Measurements from ENCODE around the gene TNFRSF19. TPM values are rescaled to one million over a fixed set of nuclear protein-coding genes. Genes with fewer than 3 reads are reported as not detected.

TNFRSF19 gene
- total and polyA plus RNA-seq, 2 experiments from 2014 or later = 19.8 to 25.3 TPM

DNA sequence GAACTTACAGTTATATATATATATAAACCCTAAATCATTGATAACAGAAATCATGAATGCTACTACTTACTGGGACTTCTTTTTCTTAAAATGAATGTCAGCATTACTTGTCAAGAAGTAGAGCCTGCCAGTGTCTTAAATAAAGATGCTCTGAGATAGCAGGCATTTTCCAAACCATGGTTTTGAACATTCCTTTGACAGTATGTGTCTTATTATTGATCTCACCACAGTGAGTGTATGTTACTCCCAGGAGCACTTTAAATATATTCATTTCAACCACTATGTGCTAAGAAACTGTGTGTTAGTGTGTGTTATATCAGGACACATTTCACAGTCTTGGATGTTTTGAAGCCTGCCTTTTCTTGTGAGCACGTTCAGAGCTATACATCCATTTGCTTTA, 28.2 kb downstream of the TNFRSF19 start:
- H3K27me3 ChIP-seq = no peaks in the 10 kb centered on the region
- TF ChIP-seq, protein P1, sequence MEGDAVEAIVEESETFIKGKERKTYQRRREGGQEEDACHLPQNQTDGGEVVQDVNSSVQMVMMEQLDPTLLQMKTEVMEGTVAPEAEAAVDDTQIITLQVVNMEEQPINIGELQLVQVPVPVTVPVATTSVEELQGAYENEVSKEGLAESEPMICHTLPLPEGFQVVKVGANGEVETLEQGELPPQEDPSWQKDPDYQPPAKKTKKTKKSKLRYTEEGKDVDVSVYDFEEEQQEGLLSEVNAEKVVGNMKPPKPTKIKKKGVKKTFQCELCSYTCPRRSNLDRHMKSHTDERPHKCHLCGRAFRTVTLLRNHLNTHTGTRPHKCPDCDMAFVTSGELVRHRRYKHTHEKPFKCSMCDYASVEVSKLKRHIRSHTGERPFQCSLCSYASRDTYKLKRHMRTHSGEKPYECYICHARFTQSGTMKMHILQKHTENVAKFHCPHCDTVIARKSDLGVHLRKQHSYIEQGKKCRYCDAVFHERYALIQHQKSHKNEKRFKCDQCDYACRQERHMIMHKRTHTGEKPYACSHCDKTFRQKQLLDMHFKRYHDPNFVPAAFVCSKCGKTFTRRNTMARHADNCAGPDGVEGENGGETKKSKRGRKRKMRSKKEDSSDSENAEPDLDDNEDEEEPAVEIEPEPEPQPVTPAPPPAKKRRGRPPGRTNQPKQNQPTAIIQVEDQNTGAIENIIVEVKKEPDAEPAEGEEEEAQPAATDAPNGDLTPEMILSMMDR (IDR thresholded peaks at IDR 0.05; ENCODE audit: poor library complexity) = no peak
- TF ChIP-seq EZH2 (IDR thresholded peaks at IDR 0.05; ENCODE audit: borderline replicate concordance) (no peak), EZH2phosphoT487 (IDR thresholded peaks at IDR 0.05; ENCODE audit: low read depth, severe bottlenecking, unreplicated experiment) (no peak)
- H3K9me3 ChIP-seq (ENCODE audit: low read depth) = no peaks in the 10 kb centered on the region
- H3K4me2 ChIP-seq = no peak overlapping the region
- H2AFZ ChIP-seq = no peak overlapping the region
- H3K4me3 ChIP-seq = no peak overlapping the region
- H3K9me2 ChIP-seq (replicated peaks; ENCODE audit: insufficient read depth) = no peaks in the 10 kb centered on the region
- no peak for DNase-seq (ENCODE audit: low spot score)
- H4K20me1 ChIP-seq (ENCODE audit: insufficient read depth, poor library complexity, severe bottlenecking) = no peaks in the 10 kb centered on the region
- peaks cover 13% of the 10 kb centered on the region for H3K4me1 ChIP-seq (ENCODE audit: insufficient read depth)
- peaks cover 9% of the 10 kb centered on the region for H3K36me3 ChIP-seq (replicated peaks; ENCODE audit: insufficient read depth, low read depth)
- no peaks in the 10 kb centered on the region for H3K79me2 ChIP-seq
- 59% methylated on average over 1 of the region's 1 CpG for WGBS (ENCODE audit: low lambda C conversion rate, missing lambda C conversion rate)
- peak overlapping the region; percentile 78 for H3K27ac ChIP-seq

DNA sequence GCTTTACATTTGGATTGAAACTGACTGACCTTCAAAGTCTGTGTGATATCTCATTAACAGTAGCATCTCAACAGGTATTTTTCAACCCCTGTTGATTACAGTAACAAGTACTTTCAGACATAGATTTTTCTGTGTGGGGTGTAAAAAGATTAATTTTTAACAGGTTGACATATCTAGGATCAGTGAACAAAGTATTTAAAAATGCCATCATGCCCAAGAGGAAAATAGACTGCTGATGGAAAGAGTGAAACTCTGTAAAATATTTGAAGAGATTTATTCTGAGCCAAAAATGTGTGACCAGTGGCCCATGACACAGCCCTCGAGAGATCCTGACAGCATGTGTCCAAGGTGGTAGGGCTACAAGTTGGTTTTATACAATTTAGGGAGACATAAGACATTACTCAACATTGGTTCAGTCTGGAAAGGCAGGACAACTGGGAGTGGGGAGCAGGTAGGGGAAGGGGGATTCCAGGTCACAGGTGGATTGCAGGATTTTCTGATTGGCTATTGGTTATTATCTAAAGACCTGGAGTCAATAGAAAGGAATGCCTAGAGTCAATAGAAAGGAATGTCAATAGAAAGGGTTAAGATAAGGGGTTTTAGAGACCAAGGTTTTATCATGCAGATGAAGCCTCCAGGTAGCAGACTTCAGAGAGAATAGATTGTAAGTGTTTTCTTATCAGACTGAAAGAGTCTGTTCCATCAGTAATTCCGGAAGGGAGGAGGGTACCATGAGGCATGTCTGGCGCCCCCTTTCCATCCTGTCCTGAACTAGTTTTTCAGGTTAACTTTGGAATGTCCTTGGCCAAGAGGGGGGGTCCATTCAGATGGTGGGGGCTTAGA, 29.1 kb downstream of the TNFRSF19 start:
- Histone ChIP-seq H3K4me3 (no peak overlapping the region), H4K20me1 (ENCODE audit: insufficient read depth, poor library complexity, severe bottlenecking) (no peaks in the 10 kb centered on the region), H3K27ac (peak overlapping the region; percentile 78), H3K4me2 (no peak overlapping the region), H3K4me1 (ENCODE audit: insufficient read depth) (peaks cover 13% of the 10 kb centered on the region), H3K27me3 (no peaks in the 10 kb centered on the region), H3K36me3 (replicated peaks; ENCODE audit: insufficient read depth, low read depth) (peaks cover 9% of the 10 kb centered on the region), H3K9me2 (replicated peaks; ENCODE audit: insufficient read depth) (no peaks in the 10 kb centered on the region), H2AFZ (no peak overlapping the region), H3K9me3 (ENCODE audit: low read depth) (no peaks in the 10 kb centered on the region), H3K79me2 (no peaks in the 10 kb centered on the region)
- 33% methylated on average over 3 of the region's 3 CpGs for WGBS (ENCODE audit: low lambda C conversion rate, missing lambda C conversion rate)
- DNase-seq (ENCODE audit: low spot score) = peak; percentile 66
- TF ChIP-seq EZH2 (IDR thresholded peaks at IDR 0.05; ENCODE audit: borderline replicate concordance) = no peak
- TF ChIP-seq EZH2phosphoT487 (IDR thresholded peaks at IDR 0.05; ENCODE audit: low read depth, severe bottlenecking, unreplicated experiment) = no peak
- TF ChIP-seq, protein P1 (IDR thresholded peaks at IDR 0.05; ENCODE audit: poor library complexity) = no peak

DNA sequence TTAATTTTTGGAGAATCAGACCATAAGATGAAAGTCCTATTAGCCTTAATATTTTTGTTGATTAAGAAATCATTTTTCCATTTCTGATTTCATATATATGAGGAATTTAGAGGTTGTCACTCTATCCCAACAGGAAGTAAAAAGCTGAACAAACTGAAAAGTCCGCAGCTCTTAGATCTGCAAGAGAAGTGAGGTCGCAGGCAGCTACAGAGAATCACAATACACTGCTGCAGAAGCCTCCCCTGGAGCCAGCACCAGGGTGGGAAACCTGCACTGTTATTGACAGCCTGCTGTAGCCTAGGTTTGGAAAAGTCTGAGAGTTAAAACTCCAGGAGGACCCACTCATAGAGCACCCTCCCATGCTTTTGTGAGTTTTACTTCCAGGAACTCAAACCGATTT, 29.9 kb downstream of the TNFRSF19 start:
- no peaks in the 10 kb centered on the region for H3K9me2 ChIP-seq (replicated peaks; ENCODE audit: insufficient read depth)
- H2AFZ ChIP-seq = no peak overlapping the region
- H3K4me1 ChIP-seq (ENCODE audit: insufficient read depth) = peaks cover 13% of the 10 kb centered on the region
- H4K20me1 ChIP-seq (ENCODE audit: insufficient read depth, poor library complexity, severe bottlenecking) = no peaks in the 10 kb centered on the region
- no peak for TF ChIP-seq EZH2phosphoT487 (IDR thresholded peaks at IDR 0.05; ENCODE audit: low read depth, severe bottlenecking, unreplicated experiment)
- TF ChIP-seq EZH2 (IDR thresholded peaks at IDR 0.05; ENCODE audit: borderline replicate concordance) = no peak
- TF ChIP-seq, protein P1 (IDR thresholded peaks at IDR 0.05; ENCODE audit: poor library complexity) = no peak
- peak overlapping the region; percentile 40 for H3K27ac ChIP-seq
- H3K4me3 ChIP-seq = no peak overlapping the region
- no peaks in the 10 kb centered on the region for H3K79me2 ChIP-seq
- no peaks in the 10 kb centered on the region for H3K9me3 ChIP-seq (ENCODE audit: low read depth)
- no peaks in the 10 kb centered on the region for H3K27me3 ChIP-seq
- 61% methylated on average over 3 of the region's 3 CpGs for WGBS (ENCODE audit: low lambda C conversion rate, missing lambda C conversion rate)
- H3K36me3 ChIP-seq (replicated peaks; ENCODE audit: insufficient read depth, low read depth) = peaks cover 8% of the 10 kb centered on the region
- DNase-seq (ENCODE audit: low spot score) = no peak
- H3K4me2 ChIP-seq = no peak overlapping the region
